ENCODE results near the gene AREL1. TPM values are rescaled to one million over a fixed set of nuclear protein-coding genes. Genes with fewer than 3 reads are reported as not detected.

AREL1 gene
- total RNA-seq, 4 donors from 2014 or later: 18.0 to 44.2 (median 30.1) TPM

DNA sequence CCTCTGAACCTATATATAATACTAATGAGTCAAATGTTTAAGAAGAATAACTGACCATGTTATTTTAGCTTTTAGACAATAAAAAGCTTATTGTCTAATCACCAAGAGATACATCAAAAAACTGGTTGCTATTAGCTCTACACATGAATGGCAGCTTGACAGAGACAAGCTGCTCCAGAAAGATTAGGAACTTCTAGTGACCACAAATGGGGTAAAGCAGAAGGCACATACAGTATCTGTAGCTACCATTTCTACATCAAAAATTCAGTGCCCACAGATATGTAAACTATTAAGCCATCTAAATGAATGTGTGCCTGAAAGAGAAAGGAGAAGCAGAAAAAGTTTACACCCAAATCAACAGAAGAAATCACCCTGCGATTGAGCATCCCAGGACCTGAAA lies 2.4 kb downstream of the AREL1 start:
- H3K4me3 ChIP-seq: no peak overlapping the region
- H3K36me3 ChIP-seq: no peaks in the 10 kb centered on the region
- H3K27me3 ChIP-seq: no peaks in the 10 kb centered on the region
- TF ChIP-seq POLR2AphosphoS5 (IDR thresholded peaks at IDR 0.05) (no peak), POLR2A (IDR thresholded peaks at IDR 0.05) (no peak), EP300 (IDR thresholded peaks at IDR 0.05) (no peak)
- TF ChIP-seq, protein P1, sequence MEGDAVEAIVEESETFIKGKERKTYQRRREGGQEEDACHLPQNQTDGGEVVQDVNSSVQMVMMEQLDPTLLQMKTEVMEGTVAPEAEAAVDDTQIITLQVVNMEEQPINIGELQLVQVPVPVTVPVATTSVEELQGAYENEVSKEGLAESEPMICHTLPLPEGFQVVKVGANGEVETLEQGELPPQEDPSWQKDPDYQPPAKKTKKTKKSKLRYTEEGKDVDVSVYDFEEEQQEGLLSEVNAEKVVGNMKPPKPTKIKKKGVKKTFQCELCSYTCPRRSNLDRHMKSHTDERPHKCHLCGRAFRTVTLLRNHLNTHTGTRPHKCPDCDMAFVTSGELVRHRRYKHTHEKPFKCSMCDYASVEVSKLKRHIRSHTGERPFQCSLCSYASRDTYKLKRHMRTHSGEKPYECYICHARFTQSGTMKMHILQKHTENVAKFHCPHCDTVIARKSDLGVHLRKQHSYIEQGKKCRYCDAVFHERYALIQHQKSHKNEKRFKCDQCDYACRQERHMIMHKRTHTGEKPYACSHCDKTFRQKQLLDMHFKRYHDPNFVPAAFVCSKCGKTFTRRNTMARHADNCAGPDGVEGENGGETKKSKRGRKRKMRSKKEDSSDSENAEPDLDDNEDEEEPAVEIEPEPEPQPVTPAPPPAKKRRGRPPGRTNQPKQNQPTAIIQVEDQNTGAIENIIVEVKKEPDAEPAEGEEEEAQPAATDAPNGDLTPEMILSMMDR (IDR thresholded peaks at IDR 0.05): no peak
- no peak for DNase-seq (ENCODE audit: low spot score in 2 of 2)
- no peak overlapping the region for H3K27ac ChIP-seq
- WGBS: 100% methylated on average over 1 of the region's 1 CpG
- peaks cover 33% of the 10 kb centered on the region for H3K4me1 ChIP-seq
- H3K9me3 ChIP-seq: no peaks in the 10 kb centered on the region

DNA sequence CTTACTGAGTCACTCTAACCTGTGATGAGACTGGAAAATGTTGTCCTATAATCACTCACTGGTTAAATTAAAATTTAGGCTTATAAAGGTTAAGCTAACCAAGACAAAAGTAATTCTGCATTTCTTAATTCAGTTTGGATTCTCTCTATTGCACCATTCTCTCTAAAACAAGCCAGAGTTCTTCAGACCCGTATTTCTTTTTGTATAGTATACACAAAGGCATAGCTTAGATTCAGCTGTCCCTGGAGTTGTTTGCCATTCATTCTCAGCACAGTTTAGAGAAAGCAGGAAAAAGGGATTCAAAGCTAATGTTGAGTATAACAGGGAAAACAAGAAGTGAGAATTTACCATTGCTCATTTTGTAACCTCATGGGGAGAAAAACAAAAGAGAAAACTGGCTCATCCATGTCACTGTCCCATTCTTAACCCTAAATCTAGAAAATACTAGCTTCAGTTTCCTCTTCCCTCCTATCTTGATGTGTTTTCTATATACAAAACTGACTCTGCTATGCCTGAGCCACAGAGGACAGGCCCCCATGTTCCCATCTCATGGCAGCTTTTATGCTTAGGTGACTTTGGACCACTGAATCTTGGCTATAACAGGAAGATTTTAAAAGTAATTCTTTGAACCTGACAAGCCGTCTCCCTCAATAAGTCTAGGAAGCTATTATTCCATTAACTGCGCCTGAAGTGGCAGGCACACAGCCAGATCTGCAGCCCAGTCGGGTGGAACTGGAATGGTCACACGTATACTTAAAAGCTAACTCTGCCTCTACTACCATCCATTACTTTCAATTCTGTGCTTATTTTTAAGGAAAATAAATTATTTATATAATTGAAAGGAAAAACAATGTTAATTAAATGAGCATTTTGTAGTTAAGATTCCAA lies 7.0 kb downstream of the AREL1 start:
- TF ChIP-seq POLR2A (IDR thresholded peaks at IDR 0.05) (no peak), EP300 (IDR thresholded peaks at IDR 0.05) (no peak)
- DNase-seq (ENCODE audit: low spot score in 2 of 2): no peak
- H3K9me3 ChIP-seq: peaks cover 4% of the 10 kb centered on the region
- H3K27me3 ChIP-seq: no peaks in the 10 kb centered on the region
- H3K4me1 ChIP-seq: peaks cover 12% of the 10 kb centered on the region
- H3K36me3 ChIP-seq: no peaks in the 10 kb centered on the region
- WGBS: 70% methylated on average over 5 of the region's 5 CpGs
- H3K4me3 ChIP-seq: no peak overlapping the region
- H3K27ac ChIP-seq: no peak overlapping the region

DNA sequence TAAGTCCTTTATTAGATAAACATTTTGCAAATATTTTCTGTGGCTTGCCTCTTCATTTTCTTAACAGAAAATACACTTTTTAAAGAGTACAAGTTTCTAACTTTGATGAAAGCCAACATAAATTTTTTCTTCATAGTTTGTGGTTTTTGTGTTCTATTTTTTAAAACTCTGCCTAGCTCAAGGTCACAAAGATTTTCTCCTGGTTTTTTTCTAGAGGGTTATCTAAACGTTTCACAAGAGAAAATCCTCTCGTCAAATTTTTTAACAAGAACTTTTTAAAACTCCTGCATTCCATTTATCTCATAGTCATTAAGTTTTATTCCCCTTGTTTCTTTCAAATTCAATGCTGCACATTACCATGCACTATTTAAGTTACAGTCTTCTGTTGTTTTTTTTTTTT lies 8.2 kb downstream of the AREL1 start:
- Histone ChIP-seq H3K36me3 (no peaks in the 10 kb centered on the region), H3K9me3 (peaks cover 4% of the 10 kb centered on the region), H3K27me3 (no peaks in the 10 kb centered on the region), H3K4me3 (no peak overlapping the region), H3K27ac (no peak overlapping the region), H3K4me1 (peaks cover 2% of the 10 kb centered on the region)
- no peak for DNase-seq (ENCODE audit: low spot score in 2 of 2)
- TF ChIP-seq POLR2AphosphoS5 (IDR thresholded peaks at IDR 0.05) (no peak), EP300 (IDR thresholded peaks at IDR 0.05) (no peak), POLR2A (IDR thresholded peaks at IDR 0.05) (no peak)
- TF ChIP-seq, protein P1 (IDR thresholded peaks at IDR 0.05): no peak
- 67% methylated on average over 2 of the region's 2 CpGs for WGBS

DNA sequence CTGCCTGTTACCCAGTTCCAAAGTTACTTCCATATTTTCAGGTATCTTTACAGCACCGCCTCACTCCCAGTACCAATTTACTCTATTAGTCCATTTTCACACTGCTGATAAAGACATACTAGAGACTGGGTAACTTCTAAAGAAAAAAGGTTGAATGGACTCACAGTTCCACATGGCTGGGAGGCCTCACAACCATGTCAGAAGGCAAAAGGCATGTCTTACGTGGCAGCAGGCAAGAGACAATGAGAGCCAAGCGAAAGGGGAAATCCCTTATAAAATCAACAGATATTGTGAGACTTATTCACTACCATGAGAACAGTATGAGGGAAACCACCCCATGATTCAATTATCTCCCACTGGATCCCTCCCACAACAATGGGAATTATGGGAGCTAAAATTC lies 9.8 kb downstream of the AREL1 start:
- no peak overlapping the region for H3K4me3 ChIP-seq
- no peaks in the 10 kb centered on the region for H3K27me3 ChIP-seq
- peaks cover 2% of the 10 kb centered on the region for H3K4me1 ChIP-seq
- TF ChIP-seq EP300 (IDR thresholded peaks at IDR 0.05) (no peak), POLR2AphosphoS5 (IDR thresholded peaks at IDR 0.05) (no peak), POLR2A (IDR thresholded peaks at IDR 0.05) (no peak)
- TF ChIP-seq, protein P1 (IDR thresholded peaks at IDR 0.05): no peak
- no peak overlapping the region for H3K27ac ChIP-seq
- no peaks in the 10 kb centered on the region for H3K36me3 ChIP-seq
- no peak for DNase-seq (ENCODE audit: low spot score in 2 of 2)
- peaks cover 4% of the 10 kb centered on the region for H3K9me3 ChIP-seq
- WGBS: 86% methylated on average over 3 of the region's 3 CpGs

DNA sequence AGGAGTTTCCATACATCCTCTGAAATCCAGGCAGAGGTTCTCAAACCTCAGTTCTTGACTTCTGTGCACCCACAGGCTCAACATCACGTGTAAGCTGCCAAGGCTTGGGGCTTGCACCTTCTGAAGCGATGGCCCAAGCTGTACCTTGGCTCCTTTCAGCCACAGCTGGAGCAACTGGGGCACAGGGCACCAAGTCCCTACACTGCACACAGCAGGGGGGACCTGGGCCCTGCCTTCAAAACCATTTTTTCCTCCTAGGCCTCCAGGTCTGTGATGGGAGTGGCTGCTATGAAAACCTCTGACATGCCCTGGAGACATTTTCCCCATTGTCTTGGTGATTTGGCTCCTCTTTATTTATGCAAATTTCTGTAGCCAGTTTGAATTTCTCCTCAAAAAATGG lies 10.6 kb downstream of the AREL1 start:
- Histone ChIP-seq H3K27ac (no peak overlapping the region), H3K4me3 (no peak overlapping the region), H3K9me3 (peaks cover 4% of the 10 kb centered on the region), H3K27me3 (no peaks in the 10 kb centered on the region), H3K36me3 (peaks cover 4% of the 10 kb centered on the region), H3K4me1 (peaks cover 2% of the 10 kb centered on the region)
- no CpG with 5 or more reads among the region's 2 CpGs for WGBS
- no peak for DNase-seq (ENCODE audit: low spot score in 2 of 2)
- TF ChIP-seq EP300 (IDR thresholded peaks at IDR 0.05) (no peak), POLR2A (IDR thresholded peaks at IDR 0.05) (no peak), POLR2AphosphoS5 (IDR thresholded peaks at IDR 0.05) (no peak)
- TF ChIP-seq, protein P1 (IDR thresholded peaks at IDR 0.05): no peak

All from suprapubic skin (tissue), 4 donors.